GM21390 (cell line): Measurements from ENCODE around the gene KNDC1.
"Not testable (repeated sequence)": the region's sequence is repeated elsewhere in the genome, so short reads cannot be mapped to it uniquely, and the experiment has no call there.

Source experiments
- ATAC-seq: cut with Tn5 transposase; IDR thresholded peaks from one replicate; pipeline ENCODE4 v1.9.1; 2021; ENCODE audit not compliant: unreplicated experiment

The KNDC1 gene

GRCh38 chr10:133141144-133141957, 18.7 kb upstream of the KNDC1 start:
- ATAC-seq, result no peak

GRCh38 chr10:133141958-133142340, 18.1 kb upstream of the KNDC1 start:
- ATAC-seq, result no peak

- ATAC-seq, result no peak
These were observed 17.4 kb upstream of the KNDC1 start for GRCh38 chr10:133142523-133143199.

- no peak for ATAC-seq
These were observed 16.9 kb upstream of the KNDC1 start for GRCh38 chr10:133143200-133143533.

GRCh38 chr10:133143546-133143945, 16.5 kb upstream of the KNDC1 start:
- no peak for ATAC-seq

GRCh38 chr10:133144771-133145170, 15.2 kb upstream of the KNDC1 start:
- no peak for ATAC-seq

- ATAC-seq, result no peak
These were observed 9.8 kb upstream of the KNDC1 start for GRCh38 chr10:133150226-133150625.

GRCh38 chr10:133150656-133151055, 9.4 kb upstream of the KNDC1 start:
- ATAC-seq, result no peak

- ATAC-seq, result not testable (repeated sequence)
These were observed 8.9 kb upstream of the KNDC1 start for GRCh38 chr10:133151071-133151470.

- no peak for ATAC-seq
These were observed 8.5 kb upstream of the KNDC1 start for GRCh38 chr10:133151543-133151972.

- ATAC-seq, result no peak
These were observed 5.6 kb upstream of the KNDC1 start for GRCh38 chr10:133154411-133154810.

GRCh38 chr10:133154996-133155778, 4.8 kb upstream of the KNDC1 start:
- no peak for ATAC-seq

GRCh38 chr10:133156674-133157579, 3.1 kb upstream of the KNDC1 start:
- ATAC-seq, result no peak

GRCh38 chr10:133157662-133158436, 2.2 kb upstream of the KNDC1 start:
- ATAC-seq, result no peak

GRCh38 chr10:133158437-133158755, 1.6 kb upstream of the KNDC1 start:
- ATAC-seq, result no peak

- ATAC-seq, result no peak
These were observed 1.0 kb upstream of the KNDC1 start for GRCh38 chr10:133158756-133159610.

GRCh38 chr10:133159611-133159949, 439 bp upstream of the KNDC1 start:
- no peak for ATAC-seq

GRCh38 chr10:133160826-133161471, 930 bp downstream of the KNDC1 start:
- ATAC-seq, result no peak
